Amygdala (tissue), 56 donors: ENCODE data around the gene TMOD4.

Experiments used
- DNase-seq, 56 donors: peaks; one replicate each; lab custom pipeline; 2025; lab: John Stamatoyannopoulos, UW

TMOD4 gene

GRCh38 chr1:151184211-151184610 lies 8.4 kb upstream of the TMOD4 start:
- no peak for DNase-seq

- no peak for DNase-seq
These were observed 799 bp upstream of the TMOD4 start for GRCh38 chr1:151176514-151177045.

- peak in 51 of 56 donors; percentile 4 to 89 (median 65) for DNase-seq
These were observed 590 bp downstream of the TMOD4 start for GRCh38 chr1:151175041-151175741.

DNA sequence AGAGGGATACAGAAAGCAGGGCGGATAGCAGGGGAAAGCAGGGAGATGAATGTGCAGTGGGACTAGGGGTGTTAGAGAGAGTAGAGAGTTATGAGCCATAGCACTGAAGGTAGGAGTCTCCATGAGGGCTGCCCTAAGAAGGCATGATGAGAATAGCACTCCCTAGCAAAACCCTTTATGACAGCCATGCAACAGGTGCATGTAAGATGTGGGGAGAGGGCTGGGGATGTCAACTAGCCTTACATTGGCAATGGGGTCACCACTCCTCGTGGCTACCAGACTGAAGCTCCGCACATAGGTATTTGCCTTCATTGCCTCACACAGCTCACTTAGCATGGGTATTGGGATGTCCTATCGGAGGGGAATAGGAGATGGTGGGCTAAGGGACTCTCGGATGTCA lies 4.6 kb downstream of the TMOD4 start:
- no peak for DNase-seq

DNA sequence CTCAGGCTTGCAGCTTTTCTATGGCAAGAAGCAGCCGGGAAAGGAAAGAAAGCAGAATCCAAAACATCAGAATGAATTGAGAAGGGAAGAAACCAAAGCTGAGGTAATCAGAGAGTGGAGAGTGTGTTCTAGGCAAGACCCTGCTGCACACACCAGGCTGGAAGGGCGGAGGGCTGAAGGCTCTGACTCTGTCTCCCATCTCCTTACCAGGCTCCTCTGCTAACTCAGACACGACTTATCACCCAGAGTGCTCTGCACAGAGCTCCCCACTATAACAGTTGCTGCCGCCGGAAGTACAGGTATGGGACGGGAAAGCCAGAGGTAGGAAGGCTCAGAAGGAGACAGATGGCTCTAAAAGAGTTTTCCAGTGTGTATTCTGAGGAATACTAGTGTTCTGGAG lies 8.7 kb downstream of the TMOD4 start:
- no peak for DNase-seq

DNA sequence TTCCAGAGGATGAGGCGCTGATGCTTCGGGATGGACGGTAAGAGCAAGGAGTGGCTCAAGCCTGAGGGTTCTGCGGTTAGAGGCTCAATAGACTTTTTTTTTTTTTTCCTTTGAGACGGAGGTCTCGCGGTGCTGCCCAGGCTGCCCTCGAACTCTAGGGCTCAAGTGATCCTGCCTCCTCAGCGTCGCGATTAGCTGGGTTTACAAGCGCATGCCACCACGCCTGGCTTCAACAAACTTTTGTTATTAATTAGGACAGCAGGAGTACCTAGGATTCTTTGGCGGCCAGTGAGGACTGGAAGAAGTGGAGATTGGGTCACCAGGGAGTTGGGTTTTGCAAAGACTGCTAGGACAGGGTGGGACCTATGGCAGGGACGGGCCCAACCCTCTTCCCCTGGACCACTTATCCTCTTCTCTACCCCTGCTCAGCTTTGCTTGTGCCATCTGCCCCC lies 9.2 kb downstream of the TMOD4 start:
- DNase-seq: no peak

DNA sequence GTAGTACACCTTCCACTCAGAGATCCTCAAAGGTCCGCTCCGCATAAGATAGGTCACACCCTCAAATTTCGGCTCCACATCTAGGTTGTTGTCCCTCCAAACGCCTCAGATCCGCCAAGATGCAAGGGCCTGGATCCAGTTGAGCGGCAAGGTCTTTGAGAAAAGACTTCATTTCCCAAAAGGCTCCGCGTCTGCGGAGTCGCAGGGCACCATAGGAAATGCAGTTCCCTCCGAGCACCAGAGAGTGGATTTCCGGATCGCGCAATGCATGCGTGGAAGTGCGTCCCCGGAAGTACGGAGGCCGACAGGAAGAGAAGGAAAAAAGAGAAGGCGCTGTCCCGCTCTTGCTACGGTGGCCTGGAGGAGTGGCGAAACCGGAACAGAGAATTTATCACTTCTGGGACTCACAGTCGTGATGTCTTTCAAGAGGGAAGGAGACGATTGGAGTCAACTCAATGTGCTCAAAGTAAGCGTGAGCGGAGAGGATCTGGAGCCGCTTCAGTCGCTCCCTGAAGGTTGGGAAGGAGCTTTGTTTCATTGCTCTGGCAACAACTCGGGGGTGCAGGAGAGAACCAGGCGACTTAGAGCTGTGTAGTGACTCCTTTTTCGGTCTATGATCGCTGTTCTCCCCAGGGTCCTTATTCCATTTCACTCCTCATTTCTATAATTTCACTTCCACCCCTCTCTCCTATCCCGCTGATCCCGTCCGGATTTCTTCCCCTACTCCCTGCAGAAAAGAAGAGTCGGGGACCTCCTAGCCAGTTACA lies 9.9 kb downstream of the TMOD4 start, which contains the start of the genes LYSMD1 and SCNM1:
Gene LYSMD1 (minus strand): TSS at position 165 of the 767 bp plus-strand sequence. CDS start 644 bp downstream, outside the sequence.
Gene SCNM1 (plus strand): TSS at position 407 of the 767 bp plus-strand sequence. CDS start 9 bp downstream, at position 416.
- peak; percentile 70 to 99 (median 95) for DNase-seq

DNA sequence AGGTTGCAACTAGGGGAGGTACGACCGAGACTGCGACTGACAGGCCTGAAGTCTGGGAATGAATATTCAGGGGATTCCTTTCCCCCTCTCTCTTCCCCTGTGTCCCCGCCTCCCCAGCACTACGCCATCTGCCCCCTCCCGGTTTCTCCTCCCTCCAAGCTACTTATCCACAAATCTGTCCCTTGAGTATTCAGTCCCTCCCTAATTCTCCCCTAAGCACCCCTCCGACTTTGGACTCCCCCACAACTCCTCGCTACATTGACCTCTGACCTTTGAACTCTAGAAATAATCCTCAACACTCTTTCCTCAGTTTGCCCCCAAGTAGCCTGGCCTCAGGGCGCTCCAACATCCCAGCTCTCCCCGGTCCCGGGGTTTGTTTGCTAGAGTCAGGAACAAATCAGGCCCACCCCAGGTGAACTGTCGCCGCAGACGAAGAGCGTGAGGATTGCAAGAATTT lies 10.5 kb downstream of the TMOD4 start:
- DNase-seq: peak in 43 of 56 donors; percentile 31 to 82 (median 58)

- DNase-seq: peak in 3 of 56 donors; percentile 47 to 60 (median 59)
These were observed 11.0 kb downstream of the TMOD4 start for GRCh38 chr1:151164732-151165280.

DNA sequence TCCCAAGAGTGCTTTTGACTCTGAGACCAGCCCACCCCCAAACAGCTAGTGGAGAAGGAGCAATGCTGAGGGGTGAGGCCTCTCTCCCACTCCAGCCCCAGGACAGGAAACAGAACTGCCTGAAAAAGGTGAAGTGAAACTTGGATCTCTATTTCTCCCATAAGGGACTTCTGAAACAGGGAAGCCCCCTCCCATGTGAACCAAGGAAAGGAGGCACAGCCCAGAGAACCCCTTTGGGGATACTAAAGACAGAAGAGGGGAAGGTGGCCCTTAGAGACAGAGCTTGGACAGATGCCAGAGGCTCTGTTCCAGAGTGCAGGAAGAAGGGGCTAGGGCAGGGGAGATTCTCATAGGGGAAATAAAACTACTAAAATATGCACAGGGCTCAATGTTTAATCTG lies 16.4 kb downstream of the TMOD4 start:
- no peak for DNase-seq

DNA sequence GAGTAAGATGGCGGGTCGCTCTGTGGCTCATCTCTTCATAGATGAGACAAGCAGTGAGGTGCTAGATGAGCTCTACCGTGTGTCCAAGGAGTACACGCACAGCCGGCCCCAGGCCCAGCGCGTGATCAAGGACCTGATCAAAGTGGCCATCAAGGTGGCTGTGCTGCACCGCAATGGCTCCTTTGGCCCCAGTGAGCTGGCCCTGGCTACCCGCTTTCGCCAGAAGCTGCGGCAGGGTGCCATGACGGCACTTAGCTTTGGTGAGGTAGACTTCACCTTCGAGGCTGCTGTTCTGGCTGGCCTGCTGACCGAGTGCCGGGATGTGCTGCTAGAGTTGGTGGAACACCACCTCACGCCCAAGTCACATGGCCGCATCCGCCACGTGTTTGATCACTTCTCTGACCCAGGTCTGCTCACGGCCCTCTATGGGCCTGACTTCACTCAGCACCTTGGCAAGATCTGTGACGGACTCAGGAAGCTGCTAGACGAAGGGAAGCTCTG lies 17.0 kb downstream of the TMOD4 start:
- DNase-seq: no peak

- no peak for DNase-seq
These were observed 17.5 kb downstream of the TMOD4 start for GRCh38 chr1:151158326-151158725.

GRCh38 chr1:151157067-151157531 lies 18.7 kb downstream of the TMOD4 start:
- DNase-seq: peak in 3 of 56 donors; percentile 10 to 23 (median 19)

DNA sequence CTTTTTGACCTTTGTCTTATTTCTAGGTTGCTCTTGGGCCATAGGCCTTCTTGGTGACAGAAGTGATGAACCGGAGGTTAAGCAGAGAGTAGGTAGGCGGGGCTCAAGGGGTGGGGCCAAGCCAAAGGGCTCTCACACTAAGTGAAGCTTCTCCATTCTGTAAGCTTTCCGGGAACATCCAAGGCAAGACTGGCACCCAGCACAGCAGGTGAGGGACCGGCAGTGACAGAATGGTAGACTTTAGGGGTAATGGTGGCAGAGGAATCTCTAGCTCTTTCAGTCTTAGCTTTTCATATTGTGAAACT lies 19.3 kb downstream of the TMOD4 start, which contains the start of gene TNFAIP8L2:
Gene TNFAIP8L2 (plus strand): TSS at position 135 of the 305 bp plus-strand sequence. CDS start 2,049 bp downstream, outside the sequence.
- DNase-seq: peak in 5 of 56 donors; percentile 7 to 29 (median 16)

DNA sequence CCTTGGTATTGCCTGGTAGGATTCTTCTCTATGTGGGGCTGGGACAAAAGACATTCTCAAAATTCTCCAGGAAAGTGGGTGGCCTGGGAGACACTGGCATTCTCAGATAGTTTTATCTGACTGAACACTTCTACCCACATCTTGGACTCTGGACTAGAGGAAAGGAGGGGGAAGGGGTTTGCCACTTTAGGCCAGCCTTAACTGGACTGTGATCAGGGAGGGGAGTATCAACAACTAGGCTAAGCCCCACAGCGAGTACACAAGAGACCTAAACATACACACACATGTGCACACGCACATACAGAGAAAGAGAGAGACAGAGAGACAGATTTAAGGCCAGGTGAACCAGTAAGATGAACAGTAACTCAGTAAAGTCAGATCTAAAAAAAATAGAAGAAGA lies 28.1 kb downstream of the TMOD4 start:
- no peak for DNase-seq

GRCh38 chr1:151147132-151147503 lies 28.7 kb downstream of the TMOD4 start:
- no peak for DNase-seq

DNA sequence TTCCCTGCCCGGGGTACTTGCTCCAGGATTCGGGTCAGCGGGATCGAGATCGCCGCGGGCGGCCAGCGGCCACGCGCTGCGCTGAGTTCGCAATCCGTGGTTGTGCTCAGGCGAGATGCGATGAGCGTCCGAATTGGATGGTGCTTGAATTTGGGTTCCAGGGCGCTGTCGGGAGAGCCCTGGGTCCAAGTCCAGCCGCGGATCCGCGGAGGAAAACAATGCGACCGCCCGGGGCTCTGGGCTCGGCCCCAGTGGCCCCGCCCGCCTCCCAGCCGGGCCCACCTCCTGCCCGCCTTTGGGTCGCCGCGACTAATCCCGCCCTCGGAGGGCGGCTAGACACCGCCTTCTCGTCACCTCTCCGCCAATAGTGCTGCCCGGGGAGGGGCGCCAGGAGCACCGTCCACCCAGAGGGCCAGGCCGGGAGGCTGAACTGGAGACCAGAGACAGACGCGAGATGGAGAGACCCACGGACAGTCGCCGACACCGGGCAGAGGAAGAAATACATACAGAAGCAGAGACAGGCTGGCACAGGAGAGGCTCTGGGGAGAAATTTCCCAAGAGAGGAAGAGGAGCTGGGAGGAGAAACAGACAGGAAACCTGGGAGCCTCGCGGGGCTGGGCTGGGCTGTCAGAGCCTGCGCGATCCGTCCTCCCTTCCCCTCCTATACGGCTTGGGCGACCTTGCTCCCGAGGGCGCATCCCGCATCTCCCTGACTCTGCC lies 29.2 kb downstream of the TMOD4 start, which contains the start of gene SEMA6C:
Gene SEMA6C (minus strand): TSS at position 220 of the 720 bp plus-strand sequence. CDS start 4,010 bp downstream, outside the sequence.
- DNase-seq: peak; percentile 49 to 97 (median 92)

GRCh38 chr1:151146072-151146411 lies 29.7 kb downstream of the TMOD4 start:
- DNase-seq: no peak

- peak in 7 of 56 donors; percentile 11 to 46 (median 29) for DNase-seq
These were observed 30.3 kb downstream of the TMOD4 start for GRCh38 chr1:151145304-151146071.
